H9 (cell line): Measurements from ENCODE around the gene VPREB3. TPM values are rescaled to one million over a fixed set of nuclear protein-coding genes. Genes with fewer than 3 reads are reported as not detected.

Experiments
- DNase-seq: peaks from one replicate; pipeline ENCODE4 v3.0.0-alpha.2; 2017
- H2AFZ ChIP-seq: one replicate; pipeline ENCODE4 v1.6.1; 2013; ENCODE audit warnings: mild to moderate bottlenecking, low read length, control low read depth, moderate library complexity
- H2AK5ac ChIP-seq: 2 replicates; pipeline ENCODE4 v1.6.1; 2013; ENCODE audit warnings: low read length, control low read depth, mixed read lengths; ENCODE audit not compliant: insufficient read length
- H2BK120ac ChIP-seq: one replicate; pipeline ENCODE4 v1.6.1; 2013; ENCODE audit warnings: low read depth, mild to moderate bottlenecking, low read length, control low read depth, inconsistent platforms; ENCODE audit not compliant: poor library complexity, severe bottlenecking
- H2BK12ac ChIP-seq: 2 replicates; pipeline ENCODE4 v1.6.1; 2013; ENCODE audit warnings: low read length, control low read depth, mixed read lengths, low read depth; ENCODE audit not compliant: insufficient read length
- H2BK15ac ChIP-seq: 2 replicates; pipeline ENCODE4 v1.6.1; 2013; ENCODE audit warnings: low read depth, low read length, control low read depth
- H2BK20ac ChIP-seq: one replicate; pipeline ENCODE4 v1.6.1; 2013; ENCODE audit warnings: low read depth, mild to moderate bottlenecking, low read length, control low read depth, inconsistent platforms; ENCODE audit not compliant: poor library complexity, severe bottlenecking
- H2BK5ac ChIP-seq: 2 replicates; pipeline ENCODE4 v1.6.1; 2013; ENCODE audit warnings: low read length, control low read depth, mixed read lengths; ENCODE audit not compliant: insufficient read length
- H3K14ac ChIP-seq: 2 replicates; pipeline ENCODE4 v1.6.1; 2013; ENCODE audit warnings: low read length, control low read depth; ENCODE audit not compliant: insufficient read depth
- H3K18ac ChIP-seq: 2 replicates; pipeline ENCODE4 v1.6.1; 2013; ENCODE audit warnings: low read depth, mild to moderate bottlenecking, mixed read lengths, low read length, control low read depth; ENCODE audit not compliant: insufficient read length
- H3K23ac ChIP-seq: 2 replicates; pipeline ENCODE4 v1.6.1; 2013; ENCODE audit warnings: low read length, control low read depth, mixed read lengths, low read depth; ENCODE audit not compliant: insufficient read length
- H3K23me2 ChIP-seq: 2 replicates; pipeline ENCODE4 v1.6.1; 2013; ENCODE audit warnings: low read depth, mild to moderate bottlenecking, mixed read lengths, low read length, control low read depth; ENCODE audit not compliant: insufficient read length, poor library complexity, severe bottlenecking
- H3K27ac ChIP-seq: 2 replicates; pipeline ENCODE4 v1.5.1; 2013; ENCODE audit warnings: low read length, control low read depth, mixed read lengths, low read depth; ENCODE audit not compliant: insufficient read length
- H3K27me3 ChIP-seq: 2 replicates; pipeline ENCODE4 v1.6.1; 2013; ENCODE audit warnings: low read length, control low read depth, inconsistent platforms; ENCODE audit not compliant: insufficient read depth
- H3K4ac ChIP-seq: 2 replicates; pipeline ENCODE4 v1.6.1; 2013; ENCODE audit warnings: low read depth, mild to moderate bottlenecking, control low read depth, inconsistent platforms, low read length, moderate library complexity
- H3K4me1 ChIP-seq: 2 replicates; pipeline ENCODE4 v1.6.1; 2013; ENCODE audit warnings: low read length, control low read depth, inconsistent platforms; ENCODE audit not compliant: insufficient read depth
- H3K4me2 ChIP-seq: 2 replicates; pipeline ENCODE4 v1.6.1; 2013; ENCODE audit warnings: low read length, control low read depth, mixed read lengths; ENCODE audit not compliant: insufficient read length, insufficient read depth
- H3K56ac ChIP-seq: 2 replicates; pipeline ENCODE4 v1.6.1; 2013; ENCODE audit warnings: low read depth, mild to moderate bottlenecking, mixed read lengths, low read length, control low read depth; ENCODE audit not compliant: insufficient read length
- H3K79me1 ChIP-seq: 2 replicates; pipeline ENCODE4 v1.6.1; 2013; ENCODE audit warnings: low read depth, mild to moderate bottlenecking, moderate library complexity, low read length, control low read depth, inconsistent platforms; ENCODE audit not compliant: insufficient read depth, poor library complexity, severe bottlenecking
- H3K79me2 ChIP-seq: 2 replicates; pipeline ENCODE4 v1.6.1; 2013; ENCODE audit warnings: low read length, control low read depth, inconsistent platforms; ENCODE audit not compliant: insufficient read depth
- H3K9ac ChIP-seq: 2 replicates; pipeline ENCODE4 v1.6.1; 2013; ENCODE audit warnings: low read length, control low read depth, mixed read lengths; ENCODE audit not compliant: insufficient read length; ENCODE audit errors: extremely low read depth
- H3K9me3 ChIP-seq: one replicate; pipeline ENCODE4 v1.6.1; 2013; ENCODE audit warnings: low read depth, low read length, inconsistent platforms; ENCODE audit not compliant: control insufficient read depth
- H3T11ph ChIP-seq: one replicate; pipeline ENCODE4 v1.6.1; 2013; ENCODE audit warnings: mild to moderate bottlenecking, low read length, control low read depth, inconsistent platforms
- H4K20me1 ChIP-seq: one replicate; pipeline ENCODE4 v1.6.1; 2013; ENCODE audit not compliant: control insufficient read depth, insufficient read length, insufficient read depth
- H4K5ac ChIP-seq: 2 replicates; pipeline ENCODE4 v1.6.1; 2013; ENCODE audit warnings: low read depth, mild to moderate bottlenecking, mixed read lengths, low read length, control low read depth; ENCODE audit not compliant: insufficient read length
- H4K8ac ChIP-seq: replicated peaks from 2 replicates; pipeline ENCODE4 v1.6.1; 2013; ENCODE audit warnings: low read length, control low read depth, mixed read lengths, low read depth; ENCODE audit not compliant: insufficient read length
- H4K91ac ChIP-seq: 2 replicates; pipeline ENCODE4 v1.6.1; 2013; ENCODE audit warnings: low read depth, mild to moderate bottlenecking, moderate library complexity, mixed read lengths, low read length, control low read depth; ENCODE audit not compliant: insufficient read length
- H3K27ac Mint-ChIP-seq, 3 experiments: 2 replicates in 2 of 3; 3 replicates in 1 of 3; pipeline ENCODE4 v1.8.0; 2020 to 2021; ENCODE audit warnings: mixed read lengths in 3 of 3, mild to moderate bottlenecking in 1 of 3, moderate library complexity in 1 of 3
- H3K27me3 Mint-ChIP-seq: 2 replicates; pipeline ENCODE4 v1.8.0; 2021; ENCODE audit warnings: low read depth, mild to moderate bottlenecking, moderate library complexity, mixed read lengths
- H3K36me3 Mint-ChIP-seq, 3 experiments: 2 replicates in 2 of 3; 3 replicates in 1 of 3; pipeline ENCODE4 v1.8.0; 2020 to 2021; ENCODE audit warnings: low read depth in 3 of 3, mixed read lengths in 3 of 3; ENCODE audit not compliant: insufficient read depth in 1 of 3
- H3K4me1 Mint-ChIP-seq, 2 experiments: 2 replicates each; pipeline ENCODE4 v1.8.0; 2020; ENCODE audit warnings: mixed read lengths in 2 of 2
- H3K4me3 Mint-ChIP-seq, 2 experiments: 2 replicates in 1 of 2; 3 replicates in 1 of 2; pipeline ENCODE4 v1.8.0; 2020 to 2021; ENCODE audit warnings: mild to moderate bottlenecking in 2 of 2, mixed read lengths in 2 of 2, moderate library complexity in 1 of 2
- H3K9me3 Mint-ChIP-seq, 2 experiments: 2 replicates in 1 of 2; 3 replicates in 1 of 2; pipeline ENCODE4 v1.8.0; 2020; ENCODE audit warnings: mild to moderate bottlenecking in 2 of 2, mixed read lengths in 2 of 2, moderate library complexity in 1 of 2
- CTCF ChIP-seq: fragments of 200-600 bp; sonication (generic); conservative IDR thresholded peaks from 3 replicates; pipeline ENCODE4 v1.8.0; 2021; ENCODE audit warnings: antibody characterized with exemption, mild to moderate bottlenecking
- WGBS: extraction: QIAGEN DNeasy Blood & Tissue Kit; methylation state at CpG from one replicate; pipeline ENCODE4 v1.1.7; 2013; ENCODE audit warnings: missing lambda C conversion rate, low lambda C conversion rate, mixed read lengths; ENCODE audit not compliant: insufficient read length; ENCODE audit errors: extremely low coverage; 5-methylcytosine and 5-hydroxymethylcytosine counted together
- total RNA-seq: library from RNA; stranded (reverse); gene quantifications from 2 replicates; pipeline ENCODE4 v1.2.1, GENCODE V29; 2021

The VPREB3 gene
- total RNA-seq, 1 experiment from 2014 or later: 0.50 TPM

- Histone ChIP-seq H2BK5ac (no peak within 1 kb of the TSS), H3K56ac (no peak within 1 kb of the TSS), H2BK15ac (no peak within 1 kb of the TSS), H2AK5ac (no peak within 1 kb of the TSS), H3K9me3 (no peaks in the 10 kb centered on the region), H3K4ac (no peak within 1 kb of the TSS), H2AFZ (no peak within 1 kb of the TSS), H4K91ac (no peak within 1 kb of the TSS), H3K79me1 (no peaks in the 10 kb centered on the region), H2BK20ac (no peak within 1 kb of the TSS), H2BK120ac (no peak within 1 kb of the TSS), H3K23ac (no peak within 1 kb of the TSS), H3K27me3 (peaks cover 15% of the 10 kb centered on the region; the same call in 1 of the 2 replicates), H3T11ph (no peak within 1 kb of the TSS), H4K8ac (no peak within 1 kb of the TSS), H2BK12ac (no peak within 1 kb of the TSS), H4K20me1 (no peaks in the 10 kb centered on the region), H3K14ac (no peak within 1 kb of the TSS), H3K27ac (no peak within 1 kb of the TSS), H3K4me2 (peak within 1 kb of the TSS; percentile 79), H3K4me1 (no peaks in the 10 kb centered on the region; the same call in 1 of the 2 replicates), H3K23me2 (peaks cover 13% of the 10 kb centered on the region), H3K79me2 (no peaks in the 10 kb centered on the region), H3K18ac (no peak within 1 kb of the TSS), H3K9ac (no peak within 1 kb of the TSS), H4K5ac (no peak within 1 kb of the TSS)
- peak; percentile 79 for DNase-seq
- Mint-ChIP-seq H3K27me3 (peaks cover 63% of the 10 kb centered on the region), H3K4me3 (peak within 1 kb of the TSS; percentile 69 to 82), H3K27ac (no peak within 1 kb of the TSS; a peak in 1 of 7 replicates), H3K9me3 (no peaks in the 10 kb centered on the region), H3K36me3 (no peaks in the 10 kb centered on the region; a peak in 1 of 7 replicates), H3K4me1 (peaks cover 14 to 35% of the 10 kb centered on the region in 2 experiments)
- no CpG with 5 or more reads among the region's 79 CpGs for WGBS
- TF ChIP-seq CTCF: no peak
Measured at GRCh38 chr22:23772649-23773473, 18.6 kb upstream of the VPREB3 start, which contains the start of gene MMP11. Gene MMP11 (plus strand): TSS chr22:23772849. CDS start chr22:23772871, 22 bp downstream.
